Neuronal stem cell (in vitro differentiated cells): ENCODE measurements around the gene SMCP.

Experiments
- DNase-seq: peaks from one replicate; pipeline ENCODE4 v3.0.0-alpha.2; 2013; ENCODE audit warnings: low spot score
- H2AFZ ChIP-seq: one replicate; pipeline ENCODE4 v1.6.1; 2013; ENCODE audit warnings: mild to moderate bottlenecking, low read length, inconsistent platforms
- H2AK5ac ChIP-seq: 2 replicates; pipeline ENCODE4 v1.6.1; 2013; ENCODE audit warnings: low read depth, mild to moderate bottlenecking, inconsistent platforms, low read length, moderate library complexity, mixed read lengths
- H2BK120ac ChIP-seq: 2 replicates; pipeline ENCODE4 v1.6.1; 2013; ENCODE audit warnings: low read depth, mild to moderate bottlenecking, inconsistent platforms, low read length, moderate library complexity, mixed read lengths
- H2BK12ac ChIP-seq: one replicate; pipeline ENCODE4 v1.6.1; 2013; ENCODE audit warnings: low read length, inconsistent platforms
- H2BK15ac ChIP-seq: 2 replicates; pipeline ENCODE4 v1.6.1; 2013; ENCODE audit warnings: mild to moderate bottlenecking, low read length, inconsistent platforms, mixed read lengths
- H2BK5ac ChIP-seq: one replicate; pipeline ENCODE4 v1.6.1; 2013; ENCODE audit warnings: inconsistent platforms, mild to moderate bottlenecking, low read length, moderate library complexity
- H3K14ac ChIP-seq: one replicate; pipeline ENCODE4 v1.6.1; 2013; ENCODE audit warnings: low read length, inconsistent platforms
- H3K18ac ChIP-seq: 2 replicates; pipeline ENCODE4 v1.6.1; 2013; ENCODE audit warnings: low read length, inconsistent platforms
- H3K23ac ChIP-seq: 2 replicates; pipeline ENCODE4 v1.6.1; 2013; ENCODE audit warnings: low read depth, mild to moderate bottlenecking, mixed read lengths, low read length, inconsistent platforms; ENCODE audit not compliant: poor library complexity
- H3K27ac ChIP-seq: replicated peaks from 3 replicates; pipeline ENCODE4 v1.5.1; 2013; ENCODE audit warnings: low read length, inconsistent platforms
- H3K27me3 ChIP-seq, 3 experiments: 2 replicates each; pipeline ENCODE4 v1.6.1; 2013; ENCODE audit warnings: low read length in 3 of 3, mild to moderate bottlenecking in 2 of 3, inconsistent platforms in 1 of 3, low read depth in 1 of 3, mixed read lengths in 1 of 3, moderate library complexity in 1 of 3; ENCODE audit not compliant: control insufficient read depth in 3 of 3, insufficient read depth in 3 of 3
- H3K36me3 ChIP-seq, 2 donors: replicated peaks in 1 of 2; 2 replicates each; pipeline ENCODE4 v1.6.1; 2013; ENCODE audit warnings: low read length in 2 of 2; ENCODE audit not compliant: control insufficient read depth in 2 of 2, insufficient read depth in 2 of 2
- H3K4ac ChIP-seq: 2 replicates; pipeline ENCODE4 v1.6.1; 2013; ENCODE audit warnings: inconsistent platforms, mild to moderate bottlenecking, low read length, moderate library complexity
- H3K4me1 ChIP-seq, 2 donors: 1 replicate in 1 of 2; 2 replicates in 1 of 2; pipeline ENCODE4 v1.6.1; 2013; ENCODE audit warnings: low read length in 2 of 2, low read depth in 1 of 2; ENCODE audit not compliant: control insufficient read depth in 2 of 2, insufficient read depth in 1 of 2
- H3K4me2 ChIP-seq: one replicate; pipeline ENCODE4 v1.6.1; 2013; ENCODE audit warnings: mild to moderate bottlenecking, low read length, inconsistent platforms; ENCODE audit not compliant: insufficient read depth, poor library complexity, severe bottlenecking
- H3K4me3 ChIP-seq, 2 donors: 2 replicates each; pipeline ENCODE4 v1.5.1; 2013; ENCODE audit warnings: low read length in 2 of 2, mild to moderate bottlenecking in 2 of 2, inconsistent platforms in 1 of 2, moderate library complexity in 1 of 2
- H3K79me1 ChIP-seq: one replicate; pipeline ENCODE4 v1.6.1; 2013; ENCODE audit warnings: low read depth, mild to moderate bottlenecking, inconsistent platforms, low read length, moderate library complexity
- H3K9ac ChIP-seq: one replicate; pipeline ENCODE4 v1.6.1; 2013; ENCODE audit warnings: mild to moderate bottlenecking, low read depth, low read length, inconsistent platforms; ENCODE audit not compliant: poor library complexity
- H3K9me3 ChIP-seq, 2 donors: replicated peaks in 1 of 2; 2 replicates each; pipeline versions ENCODE3 to v1.6.1; 2013; ENCODE audit warnings: low read length in 2 of 2, mild to moderate bottlenecking in 2 of 2, inconsistent platforms in 1 of 2, low read depth in 1 of 2, mixed read lengths in 1 of 2, moderate library complexity in 1 of 2; ENCODE audit not compliant: control insufficient read depth in 2 of 2, insufficient read depth in 1 of 2
- H4K8ac ChIP-seq: one replicate; pipeline ENCODE4 v1.6.1; 2013; ENCODE audit warnings: low read depth, mild to moderate bottlenecking, inconsistent platforms, low read length, moderate library complexity
- H4K91ac ChIP-seq: one replicate; pipeline ENCODE4 v1.6.1; 2013; ENCODE audit warnings: low read length, low read depth, mild to moderate bottlenecking, inconsistent platforms; ENCODE audit not compliant: poor library complexity
- WGBS, 2 donors: extraction: QIAGEN DNeasy Blood & Tissue Kit; methylation state at CpG; one replicate each; pipeline ENCODE4 v1.1.7; 2013; ENCODE audit warnings: missing lambda C conversion rate in 2 of 2, mixed read lengths in 1 of 2; ENCODE audit not compliant: insufficient read length in 2 of 2, insufficient replicate concordance in 1 of 2; ENCODE audit errors: extremely low coverage in 2 of 2; 5-methylcytosine and 5-hydroxymethylcytosine counted together

The SMCP gene

GRCh38 chr1:152912471-152912870 is 34.3 kb downstream of the SMCP start:
- no peak for DNase-seq
- Histone ChIP-seq H3K23ac (no peak overlapping the region), H3K9me3 (peaks cover 0 to 6% of the 10 kb centered on the region in 2 donors), H3K27ac (no peak overlapping the region), H2BK5ac (no peak overlapping the region), H4K91ac (no peak overlapping the region), H3K14ac (no peak overlapping the region), H4K8ac (no peak overlapping the region), H3K18ac (no peak overlapping the region), H3K4ac (no peak overlapping the region), H2BK120ac (no peak overlapping the region), H3K4me3 (no peak overlapping the region), H3K79me1 (no peaks in the 10 kb centered on the region), H3K36me3 (no peaks in the 10 kb centered on the region), H3K4me1 (no peaks in the 10 kb centered on the region), H3K27me3 (peaks cover 0 to 3% (median 2%) of the 10 kb centered on the region in 3 experiments), H2AFZ (no peak overlapping the region), H3K4me2 (no peak overlapping the region), H3K9ac (no peak overlapping the region), H2BK12ac (no peak overlapping the region), H2BK15ac (no peak overlapping the region), H2AK5ac (no peak overlapping the region)
- no CpG with 5 or more reads among the region's 1 CpG for WGBS, 2 donors

- Histone ChIP-seq H3K23ac (no peak overlapping the region), H3K36me3 (no peaks in the 10 kb centered on the region), H4K91ac (no peak overlapping the region), H3K18ac (no peak overlapping the region), H2AFZ (no peak overlapping the region), H2BK12ac (no peak overlapping the region), H2BK120ac (no peak overlapping the region), H2BK15ac (no peak overlapping the region), H3K79me1 (no peaks in the 10 kb centered on the region), H3K4ac (no peak overlapping the region), H2AK5ac (no peak overlapping the region), H3K4me3 (no peak overlapping the region), H4K8ac (no peak overlapping the region), H3K27ac (no peak overlapping the region), H3K27me3 (peaks cover 0 to 3% (median 2%) of the 10 kb centered on the region in 3 experiments), H3K4me2 (no peak overlapping the region), H3K9me3 (peaks cover 0 to 6% of the 10 kb centered on the region in 2 donors), H3K4me1 (no peaks in the 10 kb centered on the region), H3K14ac (no peak overlapping the region), H2BK5ac (no peak overlapping the region), H3K9ac (no peak overlapping the region)
- DNase-seq = no peak
- WGBS, 2 donors = no CpG with 5 or more reads among the region's 5 CpGs
These were observed 34.8 kb downstream of the SMCP start for GRCh38 chr1:152912900-152913299.

GRCh38 chr1:152917794-152918193 is 39.7 kb downstream of the SMCP start:
- Histone ChIP-seq H2BK15ac (no peak overlapping the region), H3K14ac (no peak overlapping the region), H3K36me3 (no peaks in the 10 kb centered on the region), H3K23ac (no peak overlapping the region), H3K4me2 (no peak overlapping the region), H3K4me1 (no peaks in the 10 kb centered on the region), H2AFZ (no peak overlapping the region), H2BK5ac (no peak overlapping the region), H4K91ac (no peak overlapping the region), H2BK12ac (no peak overlapping the region), H2BK120ac (no peak overlapping the region), H3K4ac (no peak overlapping the region), H3K9me3 (peaks cover 0 to 2% of the 10 kb centered on the region in 2 donors), H3K27ac (no peak overlapping the region), H3K18ac (no peak overlapping the region), H3K9ac (no peak overlapping the region), H4K8ac (no peak overlapping the region), H3K79me1 (no peaks in the 10 kb centered on the region), H3K27me3 (peaks cover 0 to under 1% (median 0%) of the 10 kb centered on the region in 3 experiments), H3K4me3 (no peak overlapping the region), H2AK5ac (no peak overlapping the region)
- no CpG with 5 or more reads among the region's 3 CpGs for WGBS, 2 donors
- DNase-seq = no peak

- Histone ChIP-seq H2BK15ac (no peak overlapping the region), H3K4me2 (no peak overlapping the region), H3K79me1 (no peaks in the 10 kb centered on the region), H3K9ac (no peak overlapping the region), H4K8ac (no peak overlapping the region), H2AFZ (no peak overlapping the region), H3K27ac (no peak overlapping the region), H3K9me3 (no peaks in the 10 kb centered on the region), H3K4ac (no peak overlapping the region), H2BK5ac (no peak overlapping the region), H3K23ac (no peak overlapping the region), H3K14ac (no peak overlapping the region), H3K18ac (no peak overlapping the region), H3K27me3 (no peaks in the 10 kb centered on the region), H4K91ac (no peak overlapping the region), H2BK120ac (no peak overlapping the region), H3K4me1 (no peaks in the 10 kb centered on the region), H2AK5ac (no peak overlapping the region), H2BK12ac (no peak overlapping the region), H3K4me3 (no peak overlapping the region), H3K36me3 (no peaks in the 10 kb centered on the region)
- DNase-seq = no peak
These were observed 40.9 kb downstream of the SMCP start for GRCh38 chr1:152919071-152919470.
